GM21447 (cell line): ENCODE results near the gene PCDHGA2.
"Not testable (repeated sequence)": the region's sequence is repeated elsewhere in the genome, so short reads cannot be mapped to it uniquely, and the experiment has no call there.

Source experiments
- ATAC-seq: cut with Tn5 transposase; IDR thresholded peaks from one replicate; pipeline ENCODE4 v1.9.1; 2021; ENCODE audit not compliant: unreplicated experiment

Gene PCDHGA2

DNA sequence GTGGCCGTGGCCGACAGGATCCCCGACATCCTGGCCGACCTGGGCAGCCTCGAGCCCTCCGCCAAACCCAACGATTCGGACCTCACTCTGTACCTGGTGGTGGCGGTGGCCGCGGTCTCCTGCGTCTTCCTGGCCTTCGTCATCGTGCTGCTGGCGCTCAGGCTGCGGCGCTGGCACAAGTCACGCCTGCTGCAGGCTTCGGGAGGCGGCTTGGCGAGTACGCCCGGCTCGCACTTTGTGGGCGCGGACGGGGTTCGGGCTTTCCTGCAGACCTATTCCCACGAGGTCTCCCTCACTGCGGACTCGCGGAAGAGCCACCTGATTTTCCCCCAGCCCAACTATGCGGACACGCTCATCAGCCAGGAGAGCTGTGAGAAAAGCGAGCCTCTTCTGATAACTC lies 7.5 kb downstream of the PCDHGA2 start:
- not testable (repeated sequence) for ATAC-seq

DNA sequence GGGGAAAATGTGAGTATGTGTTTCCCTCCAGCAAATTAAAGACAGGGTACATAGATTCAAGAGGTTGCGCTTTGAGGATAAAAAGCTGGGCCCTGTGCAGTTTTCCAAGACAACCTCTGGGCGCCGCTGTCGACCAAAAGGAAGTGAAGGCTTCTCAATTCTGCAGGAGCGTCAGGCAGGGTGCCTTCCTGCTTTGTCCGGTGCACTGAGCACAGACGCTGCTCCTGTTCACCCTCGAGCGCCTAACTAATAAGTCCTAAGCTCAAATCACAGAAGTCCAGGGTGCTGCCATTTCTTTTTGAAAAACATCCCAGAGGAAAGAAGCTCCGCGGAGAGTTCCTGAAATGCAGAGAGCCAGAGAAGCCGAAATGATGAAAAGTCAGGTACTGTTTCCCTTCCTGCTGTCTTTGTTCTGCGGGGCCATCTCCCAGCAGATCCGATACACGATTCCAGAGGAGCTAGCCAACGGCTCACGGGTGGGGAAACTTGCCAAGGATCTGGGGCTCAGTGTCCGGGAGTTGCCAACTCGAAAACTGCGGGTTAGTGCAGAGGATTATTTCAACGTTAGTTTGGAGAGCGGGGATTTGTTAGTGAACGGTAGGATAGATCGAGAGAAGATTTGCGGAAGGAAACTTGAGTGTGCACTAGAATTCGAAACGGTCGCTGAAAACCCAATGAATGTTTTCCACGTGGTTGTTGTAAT lies 11.5 kb downstream of the PCDHGA2 start, which contains the start of gene PCDHGB1:
TSS of gene PCDHGB1 (plus strand) at position 183 of the 703 bp plus-strand sequence. CDS start at position 345, 162 bp downstream.
- ATAC-seq, result no peak

DNA sequence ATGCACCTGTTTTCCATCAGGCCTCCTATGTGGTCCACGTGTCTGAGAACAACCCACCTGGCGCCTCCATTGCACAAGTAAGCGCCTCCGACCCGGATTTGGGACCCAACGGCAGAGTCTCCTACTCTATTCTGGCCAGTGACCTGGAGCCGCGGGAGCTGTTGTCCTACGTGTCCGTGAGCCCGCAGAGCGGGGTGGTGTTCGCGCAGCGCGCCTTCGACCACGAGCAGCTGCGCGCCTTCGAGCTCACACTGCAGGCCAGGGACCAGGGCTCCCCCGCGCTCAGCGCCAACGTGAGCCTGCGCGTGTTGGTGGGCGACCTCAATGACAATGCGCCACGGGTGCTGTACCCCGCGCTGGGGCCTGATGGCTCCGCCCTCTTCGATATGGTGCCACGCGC lies 13.0 kb downstream of the PCDHGA2 start:
- ATAC-seq, result no peak

DNA sequence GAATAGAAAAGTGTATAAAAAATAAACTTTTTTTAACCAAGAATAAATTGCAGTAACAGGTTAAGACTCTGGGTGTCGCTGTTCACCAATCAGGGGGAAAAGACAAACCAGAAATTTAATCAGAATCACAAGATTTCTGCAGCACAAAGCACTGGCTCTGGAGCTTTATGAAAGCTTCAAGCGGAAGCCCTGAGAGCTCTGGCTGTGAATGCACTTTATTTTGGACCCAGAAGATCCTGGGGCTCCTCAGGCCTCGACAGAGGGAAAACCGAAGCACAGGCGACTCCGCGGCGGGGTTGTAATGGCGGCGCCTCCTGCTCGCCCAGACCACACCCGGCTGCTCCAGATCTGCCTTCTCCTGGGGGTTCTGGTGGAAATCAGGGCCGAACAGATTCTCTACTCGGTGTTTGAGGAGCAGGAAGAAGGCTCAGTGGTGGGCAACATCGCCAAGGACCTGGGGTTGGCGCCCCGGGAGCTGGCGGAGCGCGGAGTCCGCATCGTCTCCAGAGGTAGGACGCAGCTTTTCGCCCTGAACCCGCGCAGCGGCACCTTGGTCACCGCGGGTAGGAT lies 16.4 kb downstream of the PCDHGA2 start, which contains the start of gene PCDHGA4:
TSS of gene PCDHGA4 (plus strand) at position 122 of the 570 bp plus-strand sequence. CDS start at position 209, 87 bp downstream.
- ATAC-seq, result no peak

DNA sequence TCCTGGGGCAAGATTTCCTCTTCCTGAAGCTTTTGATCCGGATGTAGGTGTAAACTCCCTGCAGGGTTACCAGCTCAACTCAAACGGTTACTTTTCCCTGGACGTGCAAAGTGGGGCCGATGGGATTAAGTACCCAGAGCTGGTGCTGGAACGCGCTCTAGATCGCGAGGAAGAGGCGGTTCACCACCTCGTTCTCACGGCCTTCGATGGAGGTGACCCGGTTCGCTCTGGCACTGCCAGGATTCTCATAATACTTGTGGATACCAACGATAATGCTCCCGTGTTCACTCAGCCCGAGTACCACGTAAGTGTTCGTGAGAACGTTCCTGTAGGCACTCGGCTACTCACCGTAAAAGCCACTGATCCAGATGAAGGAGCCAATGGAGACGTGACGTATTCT lies 17.1 kb downstream of the PCDHGA2 start:
- ATAC-seq, result no peak

DNA sequence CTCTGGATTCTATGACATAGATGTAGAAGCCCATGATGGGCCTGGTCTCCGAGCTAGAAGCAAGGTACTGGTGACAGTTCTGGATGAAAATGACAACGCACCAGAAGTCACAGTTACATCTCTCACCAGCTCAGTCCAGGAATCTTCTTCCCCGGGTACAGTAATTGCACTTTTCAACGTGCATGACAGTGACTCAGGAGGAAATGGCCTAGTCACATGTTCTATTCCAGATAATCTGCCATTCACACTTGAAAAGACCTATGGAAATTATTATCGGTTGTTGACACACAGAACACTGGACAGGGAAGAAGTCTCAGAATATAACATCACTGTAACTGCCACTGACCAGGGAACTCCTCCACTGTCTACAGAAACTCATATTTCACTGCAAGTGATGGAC lies 17.6 kb downstream of the PCDHGA2 start:
- no peak for ATAC-seq

DNA sequence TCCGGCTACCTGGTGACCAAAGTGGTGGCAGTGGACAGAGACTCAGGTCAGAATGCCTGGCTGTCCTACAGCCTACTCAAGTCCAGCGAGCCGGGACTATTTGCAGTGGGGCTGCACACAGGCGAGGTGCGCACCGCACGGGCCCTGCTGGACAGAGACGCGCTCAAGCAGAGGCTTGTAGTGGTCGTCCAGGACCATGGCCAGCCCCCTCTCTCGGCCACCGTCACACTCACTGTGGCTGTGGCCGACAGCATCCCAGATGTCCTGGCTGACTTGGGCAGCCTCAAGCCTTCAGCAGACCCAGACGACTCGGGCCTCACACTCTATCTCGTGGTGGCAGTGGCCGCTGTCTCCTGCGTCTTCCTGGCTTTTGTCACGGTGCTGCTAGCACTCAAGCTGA lies 18.4 kb downstream of the PCDHGA2 start:
- no peak for ATAC-seq

DNA sequence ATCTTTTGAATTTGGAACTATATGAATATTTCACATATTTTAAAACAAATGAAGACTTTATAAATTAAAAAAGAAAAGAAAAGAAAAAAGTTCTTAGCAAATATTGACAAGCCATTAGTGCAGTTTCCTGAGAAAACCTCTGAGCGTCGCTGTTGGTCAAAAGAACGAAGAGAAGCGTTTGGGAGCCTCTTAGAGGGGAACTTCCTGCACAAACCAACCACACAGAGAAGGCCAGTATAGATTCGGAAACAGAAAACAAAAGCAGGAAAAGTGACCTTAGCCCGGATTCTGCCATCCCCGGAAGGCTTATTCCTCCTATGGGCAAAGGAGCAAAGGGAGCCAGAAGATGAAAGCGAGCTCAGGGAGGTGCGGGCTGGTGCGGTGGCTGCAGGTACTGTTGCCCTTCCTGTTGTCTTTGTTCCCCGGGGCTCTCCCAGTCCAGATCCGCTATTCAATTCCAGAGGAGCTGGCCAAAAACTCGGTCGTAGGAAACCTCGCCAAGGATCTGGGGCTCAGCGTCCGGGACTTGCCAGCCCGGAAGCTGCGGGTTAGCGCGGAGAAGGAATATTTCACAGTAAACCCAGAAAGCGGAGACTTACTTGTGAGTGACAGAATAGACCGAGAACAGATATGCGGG lies 21.3 kb downstream of the PCDHGA2 start, which contains the start of gene PCDHGB2:
TSS of gene PCDHGB2 (plus strand) at position 205 of the 637 bp plus-strand sequence. CDS start at position 347, 142 bp downstream.
- ATAC-seq, result no peak

DNA sequence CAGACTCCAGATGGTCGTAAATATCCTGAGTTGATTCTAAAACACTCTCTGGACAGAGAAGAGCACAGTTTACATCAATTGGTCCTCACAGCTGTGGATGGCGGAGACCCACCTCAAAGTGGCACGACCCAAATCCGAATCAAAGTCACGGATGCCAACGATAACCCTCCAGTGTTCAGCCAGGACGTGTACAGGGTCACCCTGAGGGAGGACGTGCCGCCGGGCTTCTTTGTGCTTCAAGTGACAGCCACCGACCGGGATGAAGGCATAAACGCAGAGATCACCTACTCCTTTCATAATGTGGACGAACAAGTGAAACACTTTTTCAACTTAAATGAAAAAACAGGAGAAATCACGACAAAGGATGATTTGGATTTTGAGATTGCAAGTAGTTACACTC lies 22.1 kb downstream of the PCDHGA2 start:
- no peak for ATAC-seq

DNA sequence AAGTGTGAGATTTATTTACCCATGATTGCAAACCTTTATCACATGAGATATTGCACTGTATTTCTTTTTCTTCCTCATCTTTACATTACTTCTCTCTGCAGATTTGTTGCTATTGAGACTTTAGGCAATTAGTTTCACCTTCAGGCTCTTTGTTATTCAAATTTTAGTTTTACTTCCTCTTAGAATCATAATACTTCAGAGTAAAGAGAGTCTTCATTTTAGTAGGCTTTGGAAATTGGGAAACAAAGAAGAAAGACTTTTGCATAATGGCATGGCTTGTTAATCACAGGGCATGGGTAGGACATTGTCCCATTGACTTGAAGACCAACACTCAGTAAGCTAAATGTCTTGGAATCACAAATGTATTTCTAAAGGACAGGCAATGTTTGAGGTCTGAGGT lies 24.2 kb downstream of the PCDHGA2 start:
- ATAC-seq, result no peak

DNA sequence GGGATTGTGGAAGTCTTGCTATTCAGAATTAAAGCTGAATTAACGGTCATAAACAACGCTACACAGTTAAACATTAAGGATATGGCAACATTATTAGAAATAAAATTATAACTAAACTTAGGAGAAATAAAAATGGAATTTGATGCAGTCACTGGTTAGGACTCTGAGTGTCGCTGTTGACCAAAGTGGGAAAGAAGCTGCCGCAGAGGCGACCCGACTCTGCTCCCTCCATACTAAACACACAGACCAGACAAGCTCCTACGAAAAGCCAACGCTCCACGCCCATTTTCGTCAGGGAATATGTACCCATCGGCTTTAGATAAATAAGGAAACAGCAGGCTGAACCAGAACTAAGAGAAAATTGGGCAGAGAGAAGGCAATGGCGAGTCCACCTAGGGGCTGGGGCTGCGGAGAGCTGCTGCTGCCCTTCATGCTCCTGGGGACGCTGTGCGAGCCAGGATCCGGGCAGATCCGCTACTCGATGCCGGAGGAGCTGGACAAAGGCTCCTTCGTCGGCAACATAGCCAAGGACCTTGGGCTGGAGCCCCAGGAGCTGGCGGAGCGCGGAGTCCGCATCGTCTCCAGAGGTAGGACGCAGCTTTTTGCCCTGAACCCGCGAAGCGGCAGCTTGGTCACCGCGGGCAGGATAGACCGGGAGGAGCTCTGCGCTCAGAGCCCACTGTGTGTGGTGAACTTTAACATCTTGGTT lies 25.5 kb downstream of the PCDHGA2 start, which contains the start of gene PCDHGA5:
TSS of gene PCDHGA5 (plus strand) at position 211 of the 709 bp plus-strand sequence. CDS start at position 380, 169 bp downstream.
- no peak for ATAC-seq

DNA sequence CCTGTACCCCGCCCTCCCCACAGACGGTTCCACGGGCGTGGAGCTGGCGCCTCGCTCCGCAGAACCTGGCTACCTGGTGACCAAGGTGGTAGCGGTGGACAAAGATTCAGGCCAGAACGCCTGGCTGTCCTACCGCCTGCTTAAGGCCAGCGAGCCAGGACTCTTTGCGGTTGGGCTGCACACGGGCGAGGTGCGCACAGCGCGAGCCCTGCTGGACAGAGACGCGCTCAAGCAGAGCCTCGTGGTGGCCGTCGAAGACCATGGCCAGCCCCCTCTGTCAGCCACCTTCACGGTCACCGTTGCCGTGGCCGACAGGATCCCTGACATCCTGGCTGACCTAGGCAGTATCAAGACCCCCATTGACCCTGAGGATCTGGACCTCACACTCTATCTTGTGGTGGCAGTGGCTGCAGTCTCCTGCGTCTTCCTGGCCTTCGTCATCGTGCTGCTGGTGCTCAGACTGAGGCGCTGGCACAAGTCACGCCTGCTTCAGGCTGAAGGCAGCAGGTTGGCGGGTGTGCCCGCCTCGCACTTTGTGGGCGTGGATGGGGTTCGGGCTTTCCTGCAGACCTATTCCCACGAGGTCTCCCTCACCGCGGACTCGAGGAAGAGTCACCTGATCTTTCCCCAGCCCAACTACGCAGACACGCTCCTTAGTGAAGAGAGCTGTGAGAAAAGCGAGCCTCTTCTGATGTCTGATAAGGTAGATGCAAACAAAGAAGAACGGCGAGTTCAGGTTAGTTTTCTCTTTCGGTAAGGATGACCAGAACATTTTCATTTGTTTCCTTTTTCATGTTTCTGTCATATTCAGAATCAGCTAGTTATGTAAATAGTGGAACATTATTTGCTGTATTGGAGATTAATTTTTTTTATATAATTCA lies 27.7 kb downstream of the PCDHGA2 start:
- ATAC-seq, result no peak

DNA sequence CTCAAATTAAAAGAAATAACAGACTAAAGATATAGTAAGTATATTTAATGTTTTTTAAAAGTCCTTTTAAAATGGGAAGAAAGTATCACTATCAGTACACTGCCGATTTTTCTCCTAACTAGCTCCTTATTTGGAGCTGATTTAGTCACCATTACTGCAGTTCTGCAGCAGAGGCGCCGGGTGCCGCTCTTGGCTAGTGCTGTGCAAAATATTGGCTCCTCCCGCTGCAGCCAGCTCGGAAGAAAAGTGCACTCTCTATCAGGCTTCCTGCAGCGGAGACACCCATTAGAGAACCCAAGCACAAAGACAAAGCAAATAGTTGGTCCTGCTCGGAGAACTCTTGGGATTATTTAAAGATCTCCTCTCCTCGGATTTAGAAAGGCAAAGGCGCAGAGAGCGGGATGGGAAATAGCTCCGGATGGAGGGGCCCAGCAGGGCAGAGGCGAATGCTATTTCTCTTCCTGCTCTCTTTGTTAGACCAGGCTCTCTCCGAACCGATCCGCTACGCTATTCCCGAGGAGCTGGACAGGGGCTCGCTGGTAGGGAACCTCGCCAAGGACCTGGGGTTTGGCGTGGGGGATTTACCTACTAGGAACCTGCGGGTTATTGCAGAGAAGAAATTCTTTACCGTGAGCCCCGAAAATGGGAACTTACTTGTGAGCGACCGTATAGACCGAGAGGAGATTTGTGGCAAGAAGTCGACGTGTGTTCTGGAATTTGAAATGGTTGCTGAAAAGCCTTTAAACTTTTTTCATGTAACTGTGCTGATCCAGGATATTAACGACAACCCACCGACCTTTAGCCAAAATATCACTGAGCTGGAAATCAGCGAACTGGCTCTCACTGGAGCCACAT lies 31.7 kb downstream of the PCDHGA2 start, which contains the start of gene PCDHGB3:
TSS of gene PCDHGB3 (plus strand) at position 249 of the 855 bp plus-strand sequence. CDS start at position 402, 153 bp downstream.
- ATAC-seq, result no peak

DNA sequence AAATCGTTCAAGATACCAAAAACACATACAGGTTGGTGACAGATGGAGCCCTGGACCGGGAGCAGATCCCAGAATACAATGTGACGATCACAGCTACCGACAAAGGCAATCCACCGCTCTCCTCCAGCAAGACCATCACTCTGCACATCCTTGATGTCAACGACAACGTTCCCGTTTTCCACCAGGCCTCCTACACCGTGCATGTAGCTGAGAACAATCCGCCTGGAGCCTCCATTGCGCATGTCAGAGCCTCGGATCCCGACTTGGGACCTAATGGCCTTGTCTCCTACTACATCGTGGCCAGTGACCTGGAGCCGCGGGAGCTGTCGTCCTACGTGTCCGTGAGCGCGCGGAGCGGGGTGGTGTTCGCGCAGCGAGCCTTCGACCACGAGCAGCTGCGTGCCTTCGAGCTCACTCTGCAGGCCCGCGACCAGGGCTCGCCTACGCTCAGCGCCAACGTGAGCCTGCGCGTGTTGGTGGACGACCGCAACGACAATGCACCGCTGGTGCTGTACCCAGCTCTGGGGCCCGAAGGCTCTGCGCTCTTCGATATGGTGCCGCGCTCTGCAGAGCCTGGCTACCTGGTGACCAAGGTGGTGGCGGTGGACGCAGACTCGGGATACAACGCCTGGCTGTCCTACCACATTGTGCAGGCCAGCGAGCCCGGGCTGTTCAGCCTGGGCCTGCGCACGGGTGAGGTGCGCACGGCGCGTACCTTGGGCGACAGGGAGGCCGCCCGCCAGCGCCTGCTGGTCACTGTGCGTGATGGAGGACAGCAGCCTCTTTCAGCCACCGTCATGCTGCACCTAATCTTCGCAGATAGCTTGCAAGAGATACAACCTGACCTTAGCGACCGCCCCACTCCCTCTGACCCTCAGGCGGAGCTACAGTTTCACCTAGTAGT lies 33.3 kb downstream of the PCDHGA2 start:
- no peak for ATAC-seq

DNA sequence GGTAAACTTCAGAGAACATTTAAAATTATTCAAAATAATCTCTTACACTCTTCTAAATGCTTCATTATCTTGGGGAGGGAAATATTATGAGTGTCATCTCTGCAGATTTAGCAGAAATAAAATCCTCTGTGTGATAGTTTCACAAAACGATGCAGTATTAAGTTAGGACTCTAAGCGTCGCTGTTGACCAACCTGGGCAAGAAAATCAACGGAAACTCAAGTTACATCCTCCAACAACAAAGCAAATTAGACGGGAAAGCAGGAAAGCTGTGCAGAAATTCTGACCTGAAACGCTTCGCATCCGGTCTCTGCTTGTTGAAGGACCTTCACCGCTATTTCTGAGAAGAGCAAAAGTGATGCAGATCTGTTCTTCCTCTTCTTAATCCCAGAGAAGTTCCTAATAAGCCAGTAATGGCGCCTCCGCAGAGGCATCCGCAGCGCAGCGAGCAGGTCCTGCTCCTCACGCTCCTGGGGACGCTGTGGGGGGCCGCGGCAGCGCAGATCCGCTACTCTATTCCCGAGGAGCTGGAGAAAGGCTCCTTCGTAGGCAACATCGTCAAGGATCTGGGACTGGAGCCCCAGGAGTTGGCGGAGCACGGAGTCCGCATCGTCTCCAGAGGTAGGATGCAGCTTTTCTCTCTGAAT lies 35.2 kb downstream of the PCDHGA2 start, which contains the start of gene PCDHGA6:
TSS of gene PCDHGA6 (plus strand) at position 219 of the 645 bp plus-strand sequence. CDS start at position 412, 193 bp downstream.
- no peak for ATAC-seq

DNA sequence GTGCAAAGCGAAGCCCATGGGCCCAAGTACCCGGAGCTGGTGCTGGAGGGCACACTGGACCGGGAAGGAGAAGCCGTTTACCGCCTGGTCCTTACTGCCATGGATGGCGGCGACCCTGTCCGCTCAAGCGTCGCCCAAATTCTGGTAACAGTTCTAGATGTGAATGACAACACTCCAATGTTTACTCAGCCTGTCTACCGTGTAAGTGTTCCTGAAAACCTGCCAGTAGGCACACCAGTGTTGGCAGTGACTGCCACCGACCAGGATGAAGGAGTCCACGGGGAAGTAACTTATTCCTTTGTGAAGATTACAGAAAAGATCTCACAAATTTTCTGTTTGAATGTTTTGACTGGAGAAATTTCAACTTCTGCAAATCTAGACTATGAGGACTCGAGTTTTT lies 36.1 kb downstream of the PCDHGA2 start:
- ATAC-seq, result no peak

DNA sequence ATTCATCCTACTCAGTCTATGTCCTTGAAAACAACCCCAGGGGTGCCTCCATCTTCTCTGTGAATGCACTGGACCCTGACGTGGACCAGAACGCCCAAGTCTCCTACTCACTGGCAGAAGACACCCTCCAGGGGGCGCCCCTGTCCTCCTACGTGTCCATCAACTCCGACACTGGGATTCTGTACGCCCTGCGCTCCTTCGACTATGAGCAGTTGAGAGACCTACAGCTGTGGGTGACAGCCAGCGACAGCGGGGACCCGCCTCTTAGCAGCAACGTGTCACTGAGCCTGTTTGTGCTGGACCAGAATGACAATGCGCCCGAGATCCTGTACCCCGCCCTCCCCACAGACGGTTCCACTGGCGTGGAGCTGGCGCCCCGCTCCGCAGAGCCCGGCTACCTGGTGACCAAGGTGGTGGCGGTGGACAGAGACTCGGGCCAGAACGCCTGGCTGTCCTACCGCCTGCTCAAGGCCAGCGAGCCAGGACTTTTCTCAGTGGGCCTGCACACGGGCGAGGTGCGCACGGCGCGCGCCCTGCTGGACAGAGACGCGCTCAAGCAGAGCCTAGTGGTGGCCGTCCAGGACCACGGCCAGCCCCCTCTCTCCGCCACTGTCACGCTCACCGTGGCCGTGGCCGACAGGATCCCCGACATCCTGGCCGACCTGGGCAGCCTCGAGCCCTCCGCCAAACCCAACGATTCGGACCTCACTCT lies 37.0 kb downstream of the PCDHGA2 start:
- ATAC-seq, result not testable (repeated sequence)
